ENCODE measurements around the gene ATG16L1. TPM values are rescaled to one million over a fixed set of nuclear protein-coding genes. Genes with fewer than 3 reads are reported as not detected.

The ATG16L1 gene
- total RNA-seq, 4 donors from 2014 or later: 38.6 to 77.2 (median 49.4) TPM

- H3K4me1 ChIP-seq: no peaks in the 10 kb centered on the region
- no peak overlapping the region for H3K4me3 ChIP-seq
- H3K27me3 ChIP-seq: peaks cover 4% of the 10 kb centered on the region
- no peak for DNase-seq (ENCODE audit: low spot score in 2 of 2)
- no peaks in the 10 kb centered on the region for H3K36me3 ChIP-seq
- WGBS: 89% methylated on average over 5 of the region's 5 CpGs
- TF ChIP-seq POLR2A (IDR thresholded peaks at IDR 0.05) (no peak), CTCF (IDR thresholded peaks at IDR 0.05) (no peak), POLR2AphosphoS5 (IDR thresholded peaks at IDR 0.05) (no peak), EP300 (IDR thresholded peaks at IDR 0.05) (no peak)
- H3K9me3 ChIP-seq: no peaks in the 10 kb centered on the region
- no peak overlapping the region for H3K27ac ChIP-seq
Observed at GRCh38 chr2:233338046-233338445, 86.6 kb downstream of the ATG16L1 start.

- DNase-seq (ENCODE audit: low spot score in 2 of 2): no peak
- TF ChIP-seq POLR2A (IDR thresholded peaks at IDR 0.05): no peak
- no peak for TF ChIP-seq EP300 (IDR thresholded peaks at IDR 0.05)
- TF ChIP-seq CTCF (IDR thresholded peaks at IDR 0.05): no peak
- TF ChIP-seq POLR2AphosphoS5 (IDR thresholded peaks at IDR 0.05): no peak
- Histone ChIP-seq H3K27ac (no peak overlapping the region), H3K27me3 (peaks cover 4% of the 10 kb centered on the region), H3K4me3 (no peak overlapping the region), H3K36me3 (no peaks in the 10 kb centered on the region), H3K9me3 (no peaks in the 10 kb centered on the region), H3K4me1 (no peaks in the 10 kb centered on the region)
- WGBS: 73% methylated on average over 3 of the region's 3 CpGs
Observed at GRCh38 chr2:233338812-233339368, 87.4 kb downstream of the ATG16L1 start.

- Histone ChIP-seq H3K27me3 (peaks cover 4% of the 10 kb centered on the region), H3K36me3 (no peaks in the 10 kb centered on the region), H3K4me3 (no peak overlapping the region), H3K9me3 (no peaks in the 10 kb centered on the region), H3K4me1 (no peaks in the 10 kb centered on the region), H3K27ac (no peak overlapping the region)
- no peak for DNase-seq (ENCODE audit: low spot score in 2 of 2)
- WGBS: 54% methylated on average over 3 of the region's 3 CpGs
- TF ChIP-seq EP300 (IDR thresholded peaks at IDR 0.05) (no peak), CTCF (IDR thresholded peaks at IDR 0.05) (no peak), POLR2A (IDR thresholded peaks at IDR 0.05) (no peak), POLR2AphosphoS5 (IDR thresholded peaks at IDR 0.05) (no peak)
Observed at GRCh38 chr2:233339427-233339826, 88.0 kb downstream of the ATG16L1 start.

- TF ChIP-seq CTCF (IDR thresholded peaks at IDR 0.05): no peak
- no peak for TF ChIP-seq POLR2AphosphoS5 (IDR thresholded peaks at IDR 0.05)
- TF ChIP-seq POLR2A (IDR thresholded peaks at IDR 0.05): no peak
- no peak for TF ChIP-seq EP300 (IDR thresholded peaks at IDR 0.05)
- Histone ChIP-seq H3K4me3 (no peak overlapping the region), H3K36me3 (no peaks in the 10 kb centered on the region), H3K9me3 (no peaks in the 10 kb centered on the region), H3K27me3 (peaks cover 4% of the 10 kb centered on the region), H3K27ac (no peak overlapping the region), H3K4me1 (no peaks in the 10 kb centered on the region)
- WGBS: 98% methylated on average over 3 of the region's 3 CpGs
- DNase-seq (ENCODE audit: low spot score in 2 of 2): no peak
Observed at GRCh38 chr2:233341296-233341695, 89.8 kb downstream of the ATG16L1 start.

GRCh38 chr2:233342301-233342700, 90.8 kb downstream of the ATG16L1 start:
- H3K9me3 ChIP-seq: no peaks in the 10 kb centered on the region
- no peak overlapping the region for H3K27ac ChIP-seq
- WGBS: 81% methylated on average over 5 of the region's 5 CpGs
- H3K4me1 ChIP-seq: no peaks in the 10 kb centered on the region
- H3K36me3 ChIP-seq: no peaks in the 10 kb centered on the region
- no peak for DNase-seq (ENCODE audit: low spot score in 2 of 2)
- H3K4me3 ChIP-seq: no peak overlapping the region
- TF ChIP-seq POLR2AphosphoS5 (IDR thresholded peaks at IDR 0.05) (no peak), EP300 (IDR thresholded peaks at IDR 0.05) (no peak), POLR2A (IDR thresholded peaks at IDR 0.05) (no peak), CTCF (IDR thresholded peaks at IDR 0.05) (no peak)
- H3K27me3 ChIP-seq: peaks cover 4% of the 10 kb centered on the region
